Stomach (tissue), 4 donors: ENCODE data around the gene FNTB.

Source experiments
- EP300 ChIP-seq: sonication (generic); formaldehyde crosslinking; IDR thresholded peaks from one replicate; pipeline ENCODE4 v1.6.1; 2017; ENCODE audit warnings: antibody characterized with exemption
- POLR2A ChIP-seq, 4 donors: fragments of 450-650 bp; IDR thresholded peaks; one replicate each; pipeline ENCODE4 v1.6.1; 2016; ENCODE audit warnings: antibody characterized with exemption in 4 of 4, control low read depth in 2 of 4, mild to moderate bottlenecking in 1 of 4, moderate library complexity in 1 of 4

- TF ChIP-seq POLR2A (IDR thresholded peaks at IDR 0.05) = no peak
- no peak for TF ChIP-seq EP300
Observed at GRCh38 chr14:65062096-65063075, 75.7 kb downstream of the FNTB start.
